HG03354 (cell line): ENCODE results near the gene MORN1.
"Not testable (repeated sequence)": the region's sequence is repeated elsewhere in the genome, so short reads cannot be mapped to it uniquely, and the experiment has no call there.

Experiments used
- ATAC-seq: cut with Tn5 transposase; IDR thresholded peaks from one replicate; pipeline ENCODE4 v1.9.1; 2021; ENCODE audit warnings: mild to moderate bottlenecking; ENCODE audit not compliant: unreplicated experiment, poor library complexity, severe bottlenecking

The MORN1 gene

GRCh38 chr1:2343023-2343935, 48.1 kb downstream of the MORN1 start:
- no peak for ATAC-seq

DNA sequence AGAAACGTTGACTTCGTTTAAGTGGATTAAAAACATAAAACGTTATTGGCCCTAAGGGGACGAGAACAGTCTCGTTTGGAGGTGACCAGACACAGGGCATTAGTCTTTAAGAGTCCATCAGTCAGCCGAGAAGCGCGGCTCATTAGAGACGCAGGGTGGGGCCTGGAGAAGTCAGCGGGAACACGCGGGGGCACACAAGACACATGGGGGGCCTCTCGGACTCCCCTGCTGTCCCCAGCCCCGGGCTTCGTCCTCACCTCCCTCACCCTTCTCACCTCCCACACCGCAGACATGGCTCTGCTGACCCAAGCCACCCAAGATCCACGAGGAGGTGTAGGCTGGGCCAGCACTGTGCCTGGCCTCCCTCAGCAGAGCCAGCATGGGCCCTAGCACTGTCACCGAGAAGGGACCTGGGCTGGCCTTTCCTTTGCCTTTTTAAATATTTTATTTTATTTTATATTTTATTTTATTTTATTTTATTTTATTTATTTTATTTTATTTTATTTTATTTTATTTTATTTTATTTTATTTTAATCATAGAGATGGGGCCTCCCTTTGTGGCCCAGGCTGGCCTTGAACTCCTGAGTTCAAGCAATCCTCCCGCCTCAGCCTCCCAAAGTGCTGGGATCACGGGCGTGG, 48.9 kb downstream of the MORN1 start:
- ATAC-seq: no peak

DNA sequence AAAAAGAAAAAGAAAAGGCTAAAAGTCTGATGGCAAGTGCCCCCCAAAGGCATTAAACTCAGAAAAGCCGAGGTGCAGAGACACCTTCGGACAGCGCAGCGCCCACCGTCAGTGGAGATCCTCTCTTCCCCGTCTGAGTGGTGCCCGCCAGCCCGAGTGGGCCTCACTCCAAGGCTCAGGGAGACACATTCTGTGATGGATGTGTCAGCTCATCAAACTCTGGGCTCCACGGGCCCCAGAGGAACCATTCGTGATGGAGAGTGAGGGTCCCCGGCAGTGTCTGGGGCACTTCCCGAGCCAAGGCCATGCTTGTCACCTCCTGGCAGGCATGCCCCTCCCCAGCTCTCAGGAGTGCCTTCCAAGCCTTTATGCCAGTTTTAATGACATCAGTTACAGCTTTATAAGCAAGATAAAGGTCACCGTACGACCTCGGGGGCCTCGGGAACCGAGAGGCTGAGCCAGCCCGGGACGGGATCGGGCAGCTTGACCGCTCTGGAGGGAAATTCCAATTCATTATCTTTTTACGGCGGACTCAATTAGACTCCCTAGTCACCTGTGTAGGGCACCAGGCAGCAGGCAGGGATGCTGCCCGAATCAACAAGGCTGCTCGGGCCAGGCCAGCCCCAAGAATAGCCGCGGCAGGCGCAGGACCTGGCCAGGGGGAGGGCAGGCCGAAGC, 49.5 kb downstream of the MORN1 start:
- no peak for ATAC-seq

DNA sequence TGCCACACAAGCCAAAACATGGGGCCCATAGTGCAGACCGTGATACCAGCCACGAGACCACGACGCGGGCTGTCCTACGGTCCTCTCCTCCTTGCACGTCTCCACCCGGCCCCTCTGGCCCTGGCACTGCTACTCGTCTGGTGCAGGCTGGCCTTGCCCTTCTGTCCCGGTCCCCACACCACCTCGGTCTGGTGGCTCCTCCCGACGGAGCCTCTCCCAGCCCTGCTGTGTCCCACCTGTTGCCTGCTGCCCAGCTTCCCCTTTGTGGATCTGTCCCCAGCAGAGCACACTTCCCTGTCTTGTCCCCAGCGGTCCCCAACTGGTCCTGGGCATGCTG, 50.5 kb downstream of the MORN1 start:
- ATAC-seq: no peak

GRCh38 chr1:2340086-2340917, 51.1 kb downstream of the MORN1 start:
- no peak for ATAC-seq

- no peak for ATAC-seq
Measured at GRCh38 chr1:2339206-2340085, 51.9 kb downstream of the MORN1 start.

- no peak for ATAC-seq
Measured at GRCh38 chr1:2337501-2337900, 53.9 kb downstream of the MORN1 start.

GRCh38 chr1:2337081-2337480, 54.3 kb downstream of the MORN1 start:
- no peak for ATAC-seq

- no peak for ATAC-seq
Measured at GRCh38 chr1:2336499-2336898, 54.9 kb downstream of the MORN1 start.

- ATAC-seq: no peak
Measured at GRCh38 chr1:2335721-2336455, 55.5 kb downstream of the MORN1 start.

DNA sequence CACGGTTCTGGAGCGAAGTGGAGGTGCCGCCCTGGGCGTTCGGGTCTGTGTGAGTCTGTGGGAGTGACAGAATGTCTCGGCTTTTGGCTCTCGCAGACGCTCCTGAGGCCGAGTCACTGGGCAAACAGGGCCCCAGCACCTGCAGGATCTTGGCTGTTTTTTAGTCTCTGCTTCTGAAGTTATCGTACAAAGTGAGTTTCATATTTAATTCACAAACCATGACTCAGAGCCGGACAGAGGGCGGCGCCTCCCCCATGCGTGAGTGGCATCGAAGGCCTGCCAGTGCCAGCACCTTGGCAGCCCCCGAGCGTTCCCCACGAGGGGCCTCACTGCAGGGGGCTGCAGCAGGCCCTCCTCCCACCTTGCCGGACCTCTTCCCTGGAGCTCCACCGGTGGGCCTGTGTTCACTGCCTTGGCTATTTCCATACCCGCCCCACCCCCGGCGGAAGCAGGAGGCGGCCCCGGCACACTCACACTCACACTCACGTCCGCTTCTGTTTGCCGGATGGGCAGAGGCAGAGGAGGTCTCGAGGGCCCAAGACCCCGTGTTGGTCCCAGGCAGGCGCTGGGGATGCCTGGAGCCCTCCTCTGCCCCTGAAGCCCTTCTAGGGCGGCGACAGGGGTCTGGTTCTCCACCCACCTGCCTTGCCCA, 56.3 kb downstream of the MORN1 start:
- no peak for ATAC-seq

DNA sequence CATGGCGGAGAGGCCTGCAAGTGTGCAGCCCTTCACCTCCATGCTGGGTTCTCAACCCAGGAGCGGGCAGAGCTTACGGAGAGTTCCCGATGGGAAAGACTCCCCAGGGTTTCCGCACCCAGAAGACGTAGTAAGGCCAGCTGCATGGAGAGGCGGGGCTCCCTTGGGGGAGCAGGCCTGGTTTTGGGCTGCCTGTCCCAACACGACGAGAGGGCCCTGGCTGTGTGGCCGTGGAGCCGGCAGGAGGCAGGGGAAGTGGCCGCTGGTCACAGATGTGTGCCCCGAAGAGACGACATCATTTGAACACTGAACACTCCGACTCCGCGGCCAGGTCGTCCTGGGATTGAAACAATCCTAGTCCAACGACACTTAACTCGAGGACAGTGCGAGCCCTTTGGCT, 57.0 kb downstream of the MORN1 start:
- no peak for ATAC-seq

- not testable (repeated sequence) for ATAC-seq
Measured at GRCh38 chr1:2331580-2331979, 59.8 kb downstream of the MORN1 start.

GRCh38 chr1:2331200-2331544, 60.2 kb downstream of the MORN1 start:
- no peak for ATAC-seq

DNA sequence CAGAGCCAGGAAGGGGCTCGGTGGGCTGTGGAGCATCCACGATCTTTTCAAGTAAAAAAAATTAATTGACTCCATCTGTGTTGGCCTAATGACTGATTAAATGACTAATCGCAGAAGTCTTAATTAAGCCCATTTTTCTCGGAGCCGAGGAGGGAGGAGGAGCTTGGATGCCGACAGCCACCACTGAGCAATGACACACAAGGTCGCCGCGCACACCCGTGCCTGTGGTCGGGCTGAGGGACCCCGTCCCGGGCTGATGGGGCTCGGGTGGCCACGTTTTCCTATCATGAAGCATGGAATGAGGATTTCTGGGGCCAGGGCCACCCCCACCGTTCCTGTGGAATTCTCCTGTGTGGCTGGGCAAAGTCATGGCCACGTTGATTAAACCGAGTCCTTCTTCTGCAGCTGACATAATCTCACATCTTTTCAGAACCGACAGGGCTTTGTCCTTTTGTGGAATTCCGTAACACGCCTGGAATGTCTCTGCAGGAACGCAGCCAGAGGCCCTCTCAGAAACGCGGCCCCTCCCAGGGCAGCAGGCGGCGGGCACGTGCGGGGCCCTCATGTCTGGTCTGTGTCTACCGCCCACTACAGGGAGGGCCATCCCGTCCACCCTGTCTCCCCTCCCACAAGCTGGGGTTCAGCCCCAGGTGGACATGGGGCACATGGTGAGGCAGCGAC, 60.7 kb downstream of the MORN1 start:
- no peak for ATAC-seq

GRCh38 chr1:2330035-2330434, 61.3 kb downstream of the MORN1 start:
- ATAC-seq: no peak

- ATAC-seq: no peak
Measured at GRCh38 chr1:2328676-2329455, 62.5 kb downstream of the MORN1 start.
